DOHH2 (cell line): ENCODE results near the gene KLF2.

Experiments
- H3F3A ChIP-seq: fragments of 200-600 bp; sonication (generic), shearing (Covaris generic); 2 replicates; pipeline ENCODE4 v1.6.0; 2016; ENCODE audit warnings: antibody characterized with exemption, mild to moderate bottlenecking; ENCODE audit not compliant: control insufficient read depth, insufficient read depth
- H3K27ac ChIP-seq: fragments of 200-600 bp; sonication (generic); 2 replicates; pipeline ENCODE4 v1.5.1; 2014; ENCODE audit warnings: low read depth, mild to moderate bottlenecking, low read length, moderate library complexity
- H3K27me3 ChIP-seq: fragments of 200-600 bp; sonication (generic); 2 replicates; pipeline ENCODE4 v1.6.1; 2014; ENCODE audit warnings: mild to moderate bottlenecking, low read length, mixed read lengths; ENCODE audit not compliant: control insufficient read depth
- H3K36me3 ChIP-seq: fragments of 200-600 bp; sonication (generic); 2 replicates; pipeline ENCODE4 v1.6.1; 2014; ENCODE audit warnings: mild to moderate bottlenecking, low read length, moderate library complexity, mixed read lengths; ENCODE audit not compliant: control insufficient read depth
- H3K4me1 ChIP-seq: fragments of 200-600 bp; sonication (generic); 2 replicates; pipeline ENCODE4 v1.6.1; 2014; ENCODE audit warnings: mild to moderate bottlenecking, low read length, mixed read lengths; ENCODE audit not compliant: control insufficient read depth
- H3K4me2 ChIP-seq: fragments of 200-600 bp; sonication (generic); 2 replicates; pipeline ENCODE4 v1.6.0; 2014; ENCODE audit warnings: mild to moderate bottlenecking, low read length, moderate library complexity
- H3K4me3 ChIP-seq: fragments of 200-600 bp; sonication (generic); 2 replicates; pipeline ENCODE4 v1.5.1; 2014; ENCODE audit warnings: mild to moderate bottlenecking, low read length, mixed read lengths
- H3K79me2 ChIP-seq: fragments of 200-600 bp; sonication (generic); 2 replicates; pipeline ENCODE4 v1.6.1; 2014; ENCODE audit warnings: mild to moderate bottlenecking, low read length, mixed read lengths; ENCODE audit not compliant: control insufficient read depth
- H3K9me2 ChIP-seq: fragments of 200-600 bp; sonication (generic); replicated peaks from 2 replicates; pipeline ENCODE4 v1.6.1; 2014; ENCODE audit warnings: mild to moderate bottlenecking, low read length, mixed read lengths; ENCODE audit not compliant: control insufficient read depth
- H3K9me3 ChIP-seq: fragments of 200-600 bp; sonication (generic); 2 replicates; pipeline ENCODE4 v1.6.1; 2014; ENCODE audit warnings: antibody characterized with exemption, low read length, mixed read lengths; ENCODE audit not compliant: control insufficient read depth, insufficient read depth
- H4K20me1 ChIP-seq: fragments of 200-600 bp; sonication (generic); 2 replicates; pipeline ENCODE4 v1.6.0; 2014; ENCODE audit warnings: low read depth, mild to moderate bottlenecking, antibody characterized with exemption, low read length, moderate library complexity; ENCODE audit not compliant: control insufficient read depth, insufficient read depth
- EZH2phosphoT487 ChIP-seq: fragments of 200-600 bp; sonication (generic); IDR thresholded peaks from 2 replicates; pipeline ENCODE4 v1.6.1; 2017; ENCODE audit warnings: borderline replicate concordance, mild to moderate bottlenecking, antibody characterized with exemption, low read length, moderate library complexity, mixed read lengths
- TF ChIP-seq, protein P1 (sequence below): fragments of 200-600 bp; sonication (generic); IDR thresholded peaks from one replicate; pipeline ENCODE4 v1.5.1; 2014; ENCODE audit warnings: antibody characterized with exemption, mild to moderate bottlenecking, low read depth, low read length; ENCODE audit not compliant: poor library complexity, severe bottlenecking

The KLF2 gene

DNA sequence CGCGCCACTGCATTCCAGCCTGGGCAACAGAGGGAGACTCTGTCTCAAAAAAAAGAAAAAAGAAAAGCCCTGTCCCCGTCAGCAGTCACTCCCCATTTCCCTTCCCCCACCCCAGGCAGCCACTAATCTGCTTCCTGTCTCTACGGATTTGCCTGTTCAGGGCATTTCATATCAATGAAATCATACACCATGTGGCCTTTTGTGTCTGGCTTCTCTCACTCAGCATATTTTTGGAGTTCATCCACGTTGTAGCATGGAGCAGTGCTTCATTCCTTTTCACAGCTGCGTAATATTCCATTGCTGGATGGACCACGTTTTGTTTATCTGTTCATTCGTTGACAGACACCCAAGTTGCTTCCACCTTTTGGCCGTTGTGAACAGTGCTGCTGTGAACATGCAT, 36.1 kb upstream of the KLF2 start:
- no peak overlapping the region for H3K4me2 ChIP-seq
- no peaks in the 10 kb centered on the region for H3K9me2 ChIP-seq
- H3K36me3 ChIP-seq, result no peaks in the 10 kb centered on the region
- H4K20me1 ChIP-seq, result no peaks in the 10 kb centered on the region
- H3K27me3 ChIP-seq, result peaks cover 30% of the 10 kb centered on the region
- no peaks in the 10 kb centered on the region for H3K79me2 ChIP-seq
- H3F3A ChIP-seq, result no peaks in the 10 kb centered on the region
- no peak overlapping the region for H3K4me3 ChIP-seq
- no peaks in the 10 kb centered on the region for H3K9me3 ChIP-seq
- H3K4me1 ChIP-seq, result peaks cover 8% of the 10 kb centered on the region
- no peak overlapping the region for H3K27ac ChIP-seq
- TF ChIP-seq EZH2phosphoT487, result no peak
- TF ChIP-seq, protein P1, sequence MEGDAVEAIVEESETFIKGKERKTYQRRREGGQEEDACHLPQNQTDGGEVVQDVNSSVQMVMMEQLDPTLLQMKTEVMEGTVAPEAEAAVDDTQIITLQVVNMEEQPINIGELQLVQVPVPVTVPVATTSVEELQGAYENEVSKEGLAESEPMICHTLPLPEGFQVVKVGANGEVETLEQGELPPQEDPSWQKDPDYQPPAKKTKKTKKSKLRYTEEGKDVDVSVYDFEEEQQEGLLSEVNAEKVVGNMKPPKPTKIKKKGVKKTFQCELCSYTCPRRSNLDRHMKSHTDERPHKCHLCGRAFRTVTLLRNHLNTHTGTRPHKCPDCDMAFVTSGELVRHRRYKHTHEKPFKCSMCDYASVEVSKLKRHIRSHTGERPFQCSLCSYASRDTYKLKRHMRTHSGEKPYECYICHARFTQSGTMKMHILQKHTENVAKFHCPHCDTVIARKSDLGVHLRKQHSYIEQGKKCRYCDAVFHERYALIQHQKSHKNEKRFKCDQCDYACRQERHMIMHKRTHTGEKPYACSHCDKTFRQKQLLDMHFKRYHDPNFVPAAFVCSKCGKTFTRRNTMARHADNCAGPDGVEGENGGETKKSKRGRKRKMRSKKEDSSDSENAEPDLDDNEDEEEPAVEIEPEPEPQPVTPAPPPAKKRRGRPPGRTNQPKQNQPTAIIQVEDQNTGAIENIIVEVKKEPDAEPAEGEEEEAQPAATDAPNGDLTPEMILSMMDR, result no peak

DNA sequence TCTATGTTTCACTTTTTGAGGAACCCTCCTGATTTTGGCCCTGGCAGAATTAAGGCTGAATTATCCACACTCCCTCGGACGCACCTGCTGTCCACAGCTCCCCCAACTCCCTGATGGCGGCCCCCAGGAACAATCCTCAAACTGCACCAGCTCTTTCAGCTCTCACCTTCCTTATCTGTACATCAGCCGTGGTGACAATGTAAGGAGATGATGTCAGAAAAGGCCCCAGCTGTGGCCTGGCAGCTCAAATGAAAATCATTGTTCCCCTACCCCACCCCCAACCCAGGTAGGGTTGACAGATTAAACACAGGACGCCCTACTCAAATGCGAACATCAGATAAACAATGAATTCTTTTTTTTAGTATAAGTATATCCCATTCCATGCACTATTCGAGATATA, 35.0 kb upstream of the KLF2 start:
- H3K9me2 ChIP-seq, result no peaks in the 10 kb centered on the region
- no peaks in the 10 kb centered on the region for H3K4me1 ChIP-seq
- peaks cover 20% of the 10 kb centered on the region for H3K27me3 ChIP-seq

DNA sequence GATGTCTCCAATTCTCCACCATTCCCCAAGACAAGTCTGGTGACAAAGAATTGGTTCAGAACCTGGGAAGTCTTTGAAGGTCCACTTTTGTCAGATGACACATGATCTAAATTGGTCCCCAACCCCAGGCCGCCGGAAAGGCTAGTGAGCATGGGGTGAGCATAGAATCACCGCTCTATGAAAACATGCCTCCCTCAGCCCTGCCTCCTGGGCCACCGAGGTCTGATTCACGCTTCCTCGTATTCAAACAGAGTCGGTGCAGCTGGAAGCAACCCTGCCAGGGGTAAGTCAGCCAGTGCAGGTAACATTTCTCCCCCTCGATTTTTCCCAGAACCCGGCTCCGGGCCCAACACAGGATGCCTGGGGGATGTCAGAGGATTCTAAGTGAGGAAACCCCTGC, 33.9 kb upstream of the KLF2 start:
- Histone ChIP-seq H3K9me2 (no peaks in the 10 kb centered on the region), H3K27me3 (peaks cover 15% of the 10 kb centered on the region), H3K79me2 (no peaks in the 10 kb centered on the region), H3K27ac (no peak overlapping the region), H3K4me2 (no peak overlapping the region), H3F3A (no peaks in the 10 kb centered on the region), H3K4me3 (no peak overlapping the region), H3K36me3 (no peaks in the 10 kb centered on the region), H4K20me1 (no peaks in the 10 kb centered on the region), H3K4me1 (no peaks in the 10 kb centered on the region), H3K9me3 (no peaks in the 10 kb centered on the region)
- TF ChIP-seq, protein P1, result no peak
- TF ChIP-seq EZH2phosphoT487, result no peak

More for the DNA sequence above, 35.0 kb upstream of the KLF2 start:
- no peaks in the 10 kb centered on the region for H3K36me3 ChIP-seq
- H4K20me1 ChIP-seq, result no peaks in the 10 kb centered on the region
- no peak overlapping the region for H3K4me2 ChIP-seq
- no peaks in the 10 kb centered on the region for H3K79me2 ChIP-seq
- H3F3A ChIP-seq, result no peaks in the 10 kb centered on the region
- TF ChIP-seq EZH2phosphoT487, result no peak
- TF ChIP-seq, protein P1, result no peak
- no peak overlapping the region for H3K4me3 ChIP-seq
- no peak overlapping the region for H3K27ac ChIP-seq
- H3K9me3 ChIP-seq, result no peaks in the 10 kb centered on the region
